HepG2 (cell line): ENCODE results near the gene RERE. TPM values are rescaled to one million over a fixed set of nuclear protein-coding genes. Genes with fewer than 3 reads are reported as not detected.

Experiments
- ATF7 ChIP-seq, 2 experiments: fragments of 450-650 bp in 1 of 2; sonication (generic) in 1 of 2; formaldehyde crosslinking in 1 of 2; IDR thresholded peaks; 2 replicates each; pipeline versions ENCODE4 v1.4.0 to v1.6.1; 2016 to 2020; ENCODE audit warnings: antibody characterized with exemption in 1 of 2, mild to moderate bottlenecking in 1 of 2, missing genetic modification reagents in 1 of 2
- ETV5 ChIP-seq: IDR thresholded peaks from 2 replicates; pipeline ENCODE4 v1.6.1; 2018; ENCODE audit warnings: missing biosample characterization, missing genetic modification reagents, inconsistent platforms, borderline replicate concordance
- FOXM1 ChIP-seq: sonication (generic); formaldehyde crosslinking; IDR thresholded peaks from 2 replicates; pipeline ENCODE4 v1.5.0; 2020; ENCODE audit warnings: missing genetic modification reagents
- MXI1 ChIP-seq: IDR thresholded peaks from 3 replicates; pipeline ENCODE4 v1.6.1; 2012; ENCODE audit warnings: low read depth, low read length, inconsistent platforms, borderline replicate concordance
- NCOR1 ChIP-seq: fragments of 200-600 bp; sonication (generic); IDR thresholded peaks from 2 replicates; pipeline ENCODE4 v1.7.0; 2017; ENCODE audit warnings: antibody characterized with exemption, low read length, borderline replicate concordance
- NONO ChIP-seq, 2 experiments: fragments of 450-650 bp in 1 of 2; sonication (generic) in 1 of 2; formaldehyde crosslinking in 1 of 2; IDR thresholded peaks in 1 of 2; conservative IDR thresholded peaks in 1 of 2; 2 replicates each; pipeline versions ENCODE4 v1.6.1 to v1.8.0; 2017 to 2022; ENCODE audit warnings: mild to moderate bottlenecking in 1 of 2, missing genetic modification reagents in 1 of 2, moderate library complexity in 1 of 2
- POGZ ChIP-seq: sonication (generic); formaldehyde crosslinking; IDR thresholded peaks from 2 replicates; pipeline ENCODE4 v1.4.0; 2020; ENCODE audit warnings: mild to moderate bottlenecking, missing genetic modification reagents
- RNF2 ChIP-seq: fragments of 450-650 bp; conservative IDR thresholded peaks from 2 replicates; pipeline ENCODE4 v1.6.1; 2016; ENCODE audit warnings: low read depth
- SIX1 ChIP-seq: sonication (generic); formaldehyde crosslinking; IDR thresholded peaks from 2 replicates; pipeline ENCODE4 v1.4.0; 2020; ENCODE audit warnings: missing genetic modification reagents, borderline replicate concordance
- ZBTB8A ChIP-seq: sonication (generic); formaldehyde crosslinking; IDR thresholded peaks from 2 replicates; pipeline ENCODE4 v1.4.0; 2020; ENCODE audit warnings: mild to moderate bottlenecking, low read depth, missing genetic modification reagents, borderline replicate concordance
- ZFX ChIP-seq: sonication (generic); formaldehyde crosslinking; IDR thresholded peaks from 2 replicates; pipeline ENCODE4 v1.4.0; 2020; ENCODE audit warnings: mild to moderate bottlenecking, low read depth, missing genetic modification reagents, moderate library complexity
- ZNF143 ChIP-seq: sonication (generic); formaldehyde crosslinking; IDR thresholded peaks from 2 replicates; pipeline ENCODE4 v1.4.0; 2020; ENCODE audit warnings: missing genetic modification reagents
- ZNF776 ChIP-seq: sonication (generic); formaldehyde crosslinking; IDR thresholded peaks from 2 replicates; pipeline ENCODE4 v1.4.0; 2020; ENCODE audit warnings: mild to moderate bottlenecking, missing genetic modification reagents
- polyA plus RNA-seq, 8 experiments: library from polyadenylated mRNA; depleted of rRNA in 3 of 8; stranded (reverse) in 7 of 8; unstranded in 1 of 8; fragments of >200 nt; fragmentation: Illumina TruSeq in 4 of 8; extraction: Trizol in 4 of 8; gene quantifications; 2 replicates each; pipeline versions ENCODE4 v1.2.1 to v1.2.3, GENCODE V29; 2011 to 2016; ENCODE audit warnings: low read depth in 4 of 8, missing spikeins in 1 of 8, mixed read lengths in 1 of 8; ENCODE audit not compliant: insufficient read depth in 1 of 8
- total RNA-seq, 5 experiments: library from RNA; depleted of rRNA; stranded (reverse); fragments of >200 nt; fragmentation: Illumina TruSeq; extraction: Trizol; gene quantifications; 2 replicates each; pipeline ENCODE4 v1.2.3, GENCODE V29; 2016; ENCODE audit warnings: low read depth in 1 of 5
- TF ChIP-seq, protein P1 (sequence below): sonication (generic); formaldehyde crosslinking; IDR thresholded peaks from 2 replicates; pipeline ENCODE4 v1.8.0; 2022; ENCODE audit warnings: mild to moderate bottlenecking, missing genetic modification reagents
- TF ChIP-seq, protein P2 (sequence below): sonication (generic); formaldehyde crosslinking; IDR thresholded peaks from 2 replicates; pipeline ENCODE4 v1.4.0; 2020; ENCODE audit warnings: missing genetic modification reagents; ENCODE audit errors: not compliant biosample characterization
- TF ChIP-seq, protein P3 (sequence below): sonication (generic); formaldehyde crosslinking; IDR thresholded peaks from 2 replicates; pipeline ENCODE4 v1.8.1; 2023; ENCODE audit warnings: mild to moderate bottlenecking, missing genetic modification reagents, borderline replicate concordance
- TF ChIP-seq, protein P4 (sequence below): IDR thresholded peaks from 2 replicates; pipeline ENCODE4 v1.6.1; 2016; ENCODE audit warnings: low read depth, borderline replicate concordance
- TF ChIP-seq, protein P5 (sequence below): sonication (generic); formaldehyde crosslinking; conservative IDR thresholded peaks from 2 replicates; pipeline ENCODE4 v1.8.0; 2022; ENCODE audit warnings: low read depth, missing genetic modification reagents
- TF ChIP-seq, protein P6 (sequence below): sonication (generic); formaldehyde crosslinking; IDR thresholded peaks from 2 replicates; pipeline ENCODE4 v1.4.0; 2020; ENCODE audit warnings: missing genetic modification reagents

RERE gene
- total and polyA plus RNA-seq, 2 of the 13 experiments (the other 11 are each of a cell fraction or from before 2014, with no cell fraction given), result 18.3 to 21.9 TPM

DNA sequence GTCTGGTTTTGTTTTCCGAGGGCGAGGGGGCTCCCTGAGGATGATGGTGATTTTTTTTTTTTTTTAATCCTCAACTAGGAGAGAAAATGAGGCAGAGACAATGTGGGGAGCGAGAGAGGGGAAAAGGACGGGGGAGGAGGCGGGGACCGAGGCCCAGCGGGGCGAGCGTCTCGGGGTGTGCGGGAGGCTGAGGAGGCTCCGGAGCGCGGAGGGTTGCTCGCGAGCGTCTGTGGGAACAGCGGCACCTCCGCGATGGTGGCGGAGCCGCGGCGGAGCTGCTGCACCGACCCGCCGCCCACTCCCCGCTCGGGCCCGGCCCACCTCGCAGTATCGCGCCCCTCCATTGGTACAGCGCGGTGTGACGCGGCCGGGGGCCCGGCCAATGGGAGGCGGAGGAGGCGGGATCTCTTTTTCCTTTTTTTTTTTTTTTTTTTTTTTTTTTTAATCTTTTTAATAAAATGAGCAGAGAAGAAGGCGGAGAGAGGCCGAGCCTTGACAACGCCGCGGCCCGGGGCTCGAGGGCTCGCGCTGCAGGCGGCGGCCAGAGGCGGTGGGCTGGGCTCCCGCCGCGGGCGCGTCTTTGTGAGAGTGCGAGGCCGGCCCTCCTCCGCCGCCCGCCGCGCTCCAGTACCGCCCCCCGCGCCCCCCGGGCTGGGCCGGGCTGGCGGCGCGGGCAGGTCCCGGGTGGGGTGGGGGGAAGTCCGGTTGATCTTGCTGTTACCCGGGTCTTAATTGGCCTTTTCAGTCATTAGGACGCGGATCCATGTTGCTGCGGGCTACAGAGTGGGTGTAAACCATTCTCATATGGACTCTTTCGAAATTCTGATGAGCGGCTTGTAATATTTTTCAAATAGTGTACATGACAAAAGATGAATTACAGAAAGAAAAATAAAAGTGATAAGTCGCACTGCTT lies at the start of gene RERE (continued):
- TF ChIP-seq MXI1 (no peak), POGZ (peak; percentile 52), ZFX (peak; percentile 57), ETV5 (CRISPR knock-in tag) (0 out of 2 replicates have a peak, but pooled peaks have one; percentile 18), ZNF776 (CRISPR knock-in tag) (no peak; the same call in 1 of the 2 replicates), ATF7 (IDR thresholded peaks at IDR 0.05) (no peak), ATF7 (CRISPR knock-in tag; IDR thresholded peaks at IDR 0.05) (no peak), SIX1 (CRISPR knock-in tag) (no peak), ZBTB8A (CRISPR knock-in tag) (0 out of 2 replicates have a peak, but pooled peaks have one; percentile 65), NCOR1 (no peak), RNF2 (no peak), NONO (IDR thresholded peaks at IDR 0.05) (no peak), NONO (CRISPR knock-in tag; conservative IDR thresholded peaks at IDR 0.05) (peak; percentile 39; the same call in 1 of the 2 replicates), FOXM1 (no peak), ZNF143 (CRISPR knock-in tag) (no peak)
- TF ChIP-seq, protein P1, sequence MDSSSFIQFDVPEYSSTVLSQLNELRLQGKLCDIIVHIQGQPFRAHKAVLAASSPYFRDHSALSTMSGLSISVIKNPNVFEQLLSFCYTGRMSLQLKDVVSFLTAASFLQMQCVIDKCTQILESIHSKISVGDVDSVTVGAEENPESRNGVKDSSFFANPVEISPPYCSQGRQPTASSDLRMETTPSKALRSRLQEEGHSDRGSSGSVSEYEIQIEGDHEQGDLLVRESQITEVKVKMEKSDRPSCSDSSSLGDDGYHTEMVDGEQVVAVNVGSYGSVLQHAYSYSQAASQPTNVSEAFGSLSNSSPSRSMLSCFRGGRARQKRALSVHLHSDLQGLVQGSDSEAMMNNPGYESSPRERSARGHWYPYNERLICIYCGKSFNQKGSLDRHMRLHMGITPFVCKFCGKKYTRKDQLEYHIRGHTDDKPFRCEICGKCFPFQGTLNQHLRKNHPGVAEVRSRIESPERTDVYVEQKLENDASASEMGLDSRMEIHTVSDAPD, result no peak
- TF ChIP-seq, protein P2, sequence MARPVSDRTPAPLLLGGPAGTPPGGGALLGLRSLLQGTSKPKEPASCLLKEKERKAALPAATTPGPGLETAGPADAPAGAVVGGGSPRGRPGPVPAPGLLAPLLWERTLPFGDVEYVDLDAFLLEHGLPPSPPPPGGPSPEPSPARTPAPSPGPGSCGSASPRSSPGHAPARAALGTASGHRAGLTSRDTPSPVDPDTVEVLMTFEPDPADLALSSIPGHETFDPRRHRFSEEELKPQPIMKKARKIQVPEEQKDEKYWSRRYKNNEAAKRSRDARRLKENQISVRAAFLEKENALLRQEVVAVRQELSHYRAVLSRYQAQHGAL (CRISPR knock-in tag), result no peak
- TF ChIP-seq, protein P3, sequence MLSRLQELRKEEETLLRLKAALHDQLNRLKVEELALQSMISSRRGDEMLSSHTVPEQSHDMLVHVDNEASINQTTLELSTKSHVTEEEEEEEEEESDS (CRISPR knock-in tag), result no peak
- TF ChIP-seq, protein P4, sequence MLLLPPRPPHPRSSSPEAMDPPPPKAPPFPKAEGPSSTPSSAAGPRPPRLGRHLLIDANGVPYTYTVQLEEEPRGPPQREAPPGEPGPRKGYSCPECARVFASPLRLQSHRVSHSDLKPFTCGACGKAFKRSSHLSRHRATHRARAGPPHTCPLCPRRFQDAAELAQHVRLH, result 0 out of 2 replicates have a peak, but pooled peaks have one; percentile 46
- TF ChIP-seq, protein P5, sequence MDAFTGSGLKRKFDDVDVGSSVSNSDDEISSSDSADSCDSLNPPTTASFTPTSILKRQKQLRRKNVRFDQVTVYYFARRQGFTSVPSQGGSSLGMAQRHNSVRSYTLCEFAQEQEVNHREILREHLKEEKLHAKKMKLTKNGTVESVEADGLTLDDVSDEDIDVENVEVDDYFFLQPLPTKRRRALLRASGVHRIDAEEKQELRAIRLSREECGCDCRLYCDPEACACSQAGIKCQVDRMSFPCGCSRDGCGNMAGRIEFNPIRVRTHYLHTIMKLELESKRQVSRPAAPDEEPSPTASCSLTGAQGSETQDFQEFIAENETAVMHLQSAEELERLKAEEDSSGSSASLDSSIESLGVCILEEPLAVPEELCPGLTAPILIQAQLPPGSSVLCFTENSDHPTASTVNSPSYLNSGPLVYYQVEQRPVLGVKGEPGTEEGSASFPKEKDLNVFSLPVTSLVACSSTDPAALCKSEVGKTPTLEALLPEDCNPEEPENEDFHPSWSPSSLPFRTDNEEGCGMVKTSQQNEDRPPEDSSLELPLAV (CRISPR knock-in tag), result no peak
- TF ChIP-seq, protein P6, sequence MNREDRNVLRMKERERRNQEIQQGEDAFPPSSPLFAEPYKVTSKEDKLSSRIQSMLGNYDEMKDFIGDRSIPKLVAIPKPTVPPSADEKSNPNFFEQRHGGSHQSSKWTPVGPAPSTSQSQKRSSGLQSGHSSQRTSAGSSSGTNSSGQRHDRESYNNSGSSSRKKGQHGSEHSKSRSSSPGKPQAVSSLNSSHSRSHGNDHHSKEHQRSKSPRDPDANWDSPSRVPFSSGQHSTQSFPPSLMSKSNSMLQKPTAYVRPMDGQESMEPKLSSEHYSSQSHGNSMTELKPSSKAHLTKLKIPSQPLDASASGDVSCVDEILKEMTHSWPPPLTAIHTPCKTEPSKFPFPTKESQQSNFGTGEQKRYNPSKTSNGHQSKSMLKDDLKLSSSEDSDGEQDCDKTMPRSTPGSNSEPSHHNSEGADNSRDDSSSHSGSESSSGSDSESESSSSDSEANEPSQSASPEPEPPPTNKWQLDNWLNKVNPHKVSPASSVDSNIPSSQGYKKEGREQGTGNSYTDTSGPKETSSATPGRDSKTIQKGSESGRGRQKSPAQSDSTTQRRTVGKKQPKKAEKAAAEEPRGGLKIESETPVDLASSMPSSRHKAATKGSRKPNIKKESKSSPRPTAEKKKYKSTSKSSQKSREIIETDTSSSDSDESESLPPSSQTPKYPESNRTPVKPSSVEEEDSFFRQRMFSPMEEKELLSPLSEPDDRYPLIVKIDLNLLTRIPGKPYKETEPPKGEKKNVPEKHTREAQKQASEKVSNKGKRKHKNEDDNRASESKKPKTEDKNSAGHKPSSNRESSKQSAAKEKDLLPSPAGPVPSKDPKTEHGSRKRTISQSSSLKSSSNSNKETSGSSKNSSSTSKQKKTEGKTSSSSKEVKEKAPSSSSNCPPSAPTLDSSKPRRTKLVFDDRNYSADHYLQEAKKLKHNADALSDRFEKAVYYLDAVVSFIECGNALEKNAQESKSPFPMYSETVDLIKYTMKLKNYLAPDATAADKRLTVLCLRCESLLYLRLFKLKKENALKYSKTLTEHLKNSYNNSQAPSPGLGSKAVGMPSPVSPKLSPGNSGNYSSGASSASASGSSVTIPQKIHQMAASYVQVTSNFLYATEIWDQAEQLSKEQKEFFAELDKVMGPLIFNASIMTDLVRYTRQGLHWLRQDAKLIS (CRISPR knock-in tag), result no peak
